Measurements from ENCODE around the gene LYPD6B. TPM values are rescaled to one million over a fixed set of nuclear protein-coding genes. Genes with fewer than 3 reads are reported as not detected.

Gene LYPD6B
- total and polyA plus RNA-seq, 2 donors (not counting 3 experiments of a cell fraction or from before 2014, with no cell fraction given), result not detected

- Histone ChIP-seq H3K36me3 (ENCODE audit: control insufficient read depth in 2 of 2, extremely low read depth in 1 of 2, insufficient read depth in 2 of 2, low read length in 2 of 2) (no peaks in the 10 kb centered on the region), H2AFZ (ENCODE audit: low read depth, low read length) (no peak overlapping the region), H4K20me1 (replicated peaks; ENCODE audit: control insufficient read depth, extremely low read depth, insufficient read depth, low read length) (no peaks in the 10 kb centered on the region), H3K27ac (ENCODE audit: insufficient read depth, low read depth, low read length) (no peak overlapping the region), H3K79me2 (ENCODE audit: control insufficient read depth, insufficient read depth, low read length) (no peaks in the 10 kb centered on the region), H3K4me1 (ENCODE audit: control insufficient read depth, extremely low read depth, insufficient read depth, low read length) (no peaks in the 10 kb centered on the region), H3K9me3 (replicated peaks; ENCODE audit: control insufficient read depth, insufficient read depth, low read length) (no peaks in the 10 kb centered on the region), H3K4me3 (replicated peaks in 1 of 3; ENCODE audit: insufficient read depth in 1 of 3, low read depth in 1 of 3, low read length in 3 of 3) (no peak overlapping the region), H3K9me1 (replicated peaks; ENCODE audit: control insufficient read depth, extremely low read depth, insufficient read depth, low read length) (no peaks in the 10 kb centered on the region), H3K9ac (replicated peaks; ENCODE audit: extremely low read depth, insufficient read depth, low read length) (no peak overlapping the region), H3K4me2 (ENCODE audit: insufficient read depth, low read length) (no peak overlapping the region), H3K27me3 (ENCODE audit: control insufficient read depth in 2 of 2, insufficient read depth in 2 of 2, low read length in 2 of 2) (no peaks in the 10 kb centered on the region)
- ChIA-PET CTCF (no interaction called here), POLR2A (no interaction called here)
- no TSS peak for BruUV-seq (replicated peaks)
- dilution Hi-C loops (cut with MboI; ENCODE audit: extremely low pct_ligation_motif_present, low sequenced_read_pairs), result no loop called here
- intact Hi-C loops (cut with micrococcal nuclease), result no loop called here
- no peak for TF ChIP-seq CTCF (IDR thresholded peaks at IDR 0.05; ENCODE audit: extremely low read depth in 1 of 2, insufficient read depth in 1 of 2, low read depth in 1 of 2, low read length in 2 of 2)
- no peak for TF ChIP-seq GATA2 (IDR thresholded peaks at IDR 0.05; ENCODE audit: insufficient read depth, insufficient read length, low read depth, low read length)
- TF ChIP-seq MYC (IDR thresholded peaks at IDR 0.05; ENCODE audit: low read depth, low read length), result no peak
- TF ChIP-seq JUN (IDR thresholded peaks at IDR 0.05; ENCODE audit: borderline replicate concordance, insufficient read depth, insufficient read length, low read depth), result no peak
- no peak for TF ChIP-seq POLR2AphosphoS5 (IDR thresholded peaks at IDR 0.05; ENCODE audit: insufficient read depth, low read depth, low read length)
- TF ChIP-seq MAX (IDR thresholded peaks at IDR 0.05; ENCODE audit: insufficient read depth, insufficient read length), result no peak
- TF ChIP-seq FOS (IDR thresholded peaks at IDR 0.05; ENCODE audit: borderline replicate concordance, insufficient read depth, low read length), result no peak
- TF ChIP-seq POLR2A (IDR thresholded peaks at IDR 0.05; ENCODE audit: low read depth, low read length), result no peak
- no peak for TF ChIP-seq EZH2 (IDR thresholded peaks at IDR 0.05; ENCODE audit: borderline replicate concordance, low read depth, low read length, severe bottlenecking)
- FAIRE-seq (no peak), DNase-seq (ENCODE audit: low read depth, low spot score) (no peak)
Observed at GRCh38 chr2:149183187-149183586, 144.7 kb downstream of the LYPD6B start.

Data from endothelial cell of umbilical vein (primary cell).